Activated naive CD8-positive, alpha-beta T cell treated with anti-CD3 and anti-CD28 coated beads, Interleukin-2, amount 50 U/mL, for 24 hours (primary cell): Measurements from ENCODE around the gene ANO10.

ENCODE experiments used
- ATAC-seq: fragments of 150-1000 bp; cut with Tn5 transposase; one replicate; pipeline ENCODE4 v1.10.0; 2021
- DNase-seq: peaks from one replicate; pipeline ENCODE4 v3.0.0; 2021
- H3K27ac Mint-ChIP-seq: one replicate; pipeline ENCODE4 v1.8.0; 2021; ENCODE audit warnings: mild to moderate bottlenecking, mixed read lengths
- H3K27me3 Mint-ChIP-seq: one replicate; pipeline ENCODE4 v1.8.0; 2021; ENCODE audit warnings: mixed read lengths
- H3K36me3 Mint-ChIP-seq: one replicate; pipeline ENCODE4 v1.8.0; 2021; ENCODE audit warnings: low read depth, mixed read lengths
- H3K4me1 Mint-ChIP-seq: one replicate; pipeline ENCODE4 v1.8.0; 2021; ENCODE audit warnings: mixed read lengths
- H3K4me3 Mint-ChIP-seq: one replicate; pipeline ENCODE4 v1.8.0; 2021; ENCODE audit warnings: mild to moderate bottlenecking, moderate library complexity, mixed read lengths
- H3K9me3 Mint-ChIP-seq: one replicate; pipeline ENCODE4 v1.8.0; 2021; ENCODE audit warnings: mixed read lengths

ANO10 gene

GRCh38 chr3:43353923-43354670, 267.7 kb downstream of the ANO10 start:
- DNase-seq (no peak), ATAC-seq (no peak)
- no peaks in the 10 kb centered on the region for H3K27me3 Mint-ChIP-seq
- no peak overlapping the region for H3K27ac Mint-ChIP-seq
- peaks cover 7% of the 10 kb centered on the region for H3K4me1 Mint-ChIP-seq
- H3K36me3 Mint-ChIP-seq = peaks cover 66% of the 10 kb centered on the region
- H3K4me3 Mint-ChIP-seq = no peak overlapping the region
- peaks cover 61% of the 10 kb centered on the region for H3K9me3 Mint-ChIP-seq

- ATAC-seq (no peak), DNase-seq (no peak)
- H3K4me1 Mint-ChIP-seq = peaks cover 15% of the 10 kb centered on the region
- H3K27me3 Mint-ChIP-seq = no peaks in the 10 kb centered on the region
- H3K9me3 Mint-ChIP-seq = peaks cover 61% of the 10 kb centered on the region
- no peak overlapping the region for H3K4me3 Mint-ChIP-seq
- no peak overlapping the region for H3K27ac Mint-ChIP-seq
- peaks cover 71% of the 10 kb centered on the region for H3K36me3 Mint-ChIP-seq
These were observed 268.4 kb downstream of the ANO10 start for GRCh38 chr3:43353393-43353792.

GRCh38 chr3:43349716-43350115, 272.1 kb downstream of the ANO10 start:
- Mint-ChIP-seq H3K27me3 (no peaks in the 10 kb centered on the region), H3K4me3 (no peak overlapping the region), H3K9me3 (peaks cover 35% of the 10 kb centered on the region), H3K36me3 (peaks cover 87% of the 10 kb centered on the region), H3K27ac (no peak overlapping the region), H3K4me1 (peaks cover 48% of the 10 kb centered on the region)
- no peak for ATAC-seq
- no peak for DNase-seq

- no peak overlapping the region for H3K27ac Mint-ChIP-seq
- H3K4me3 Mint-ChIP-seq = no peak overlapping the region
These were observed 272.8 kb downstream of the ANO10 start for GRCh38 chr3:43348852-43349574.

GRCh38 chr3:43348350-43348749, 273.5 kb downstream of the ANO10 start:
- DNase-seq (no peak), ATAC-seq (no peak)
- H3K27me3 Mint-ChIP-seq = no peaks in the 10 kb centered on the region
- H3K4me3 Mint-ChIP-seq = no peak overlapping the region
- peaks cover 21% of the 10 kb centered on the region for H3K9me3 Mint-ChIP-seq
- H3K27ac Mint-ChIP-seq = no peak overlapping the region
- H3K36me3 Mint-ChIP-seq = peaks cover 86% of the 10 kb centered on the region
- H3K4me1 Mint-ChIP-seq = peaks cover 60% of the 10 kb centered on the region

More at GRCh38 chr3:43348852-43349574, 272.8 kb downstream of the ANO10 start:
- ATAC-seq (no peak), DNase-seq (no peak)
- H3K9me3 Mint-ChIP-seq = peaks cover 28% of the 10 kb centered on the region
- H3K36me3 Mint-ChIP-seq = peaks cover 86% of the 10 kb centered on the region
- H3K27me3 Mint-ChIP-seq = no peaks in the 10 kb centered on the region
- H3K4me1 Mint-ChIP-seq = peaks cover 54% of the 10 kb centered on the region

GRCh38 chr3:43347774-43348173, 274.0 kb downstream of the ANO10 start:
- Mint-ChIP-seq H3K4me1 (peaks cover 66% of the 10 kb centered on the region), H3K27ac (peak overlapping the region; percentile 86), H3K36me3 (peaks cover 87% of the 10 kb centered on the region), H3K27me3 (no peaks in the 10 kb centered on the region), H3K4me3 (peak overlapping the region; percentile 51), H3K9me3 (peaks cover 18% of the 10 kb centered on the region)
- DNase-seq (no peak), ATAC-seq (no peak)

GRCh38 chr3:43346978-43347749, 274.6 kb downstream of the ANO10 start:
- peaks cover 88% of the 10 kb centered on the region for H3K36me3 Mint-ChIP-seq
- peaks cover 12% of the 10 kb centered on the region for H3K9me3 Mint-ChIP-seq
- H3K27ac Mint-ChIP-seq = peak overlapping the region; percentile 86
- peak overlapping the region; percentile 51 for H3K4me3 Mint-ChIP-seq
- H3K4me1 Mint-ChIP-seq = peaks cover 72% of the 10 kb centered on the region
- H3K27me3 Mint-ChIP-seq = no peaks in the 10 kb centered on the region
- DNase-seq = peak; percentile 42
- ATAC-seq = peak; percentile 41

GRCh38 chr3:43345877-43346276, 275.9 kb downstream of the ANO10 start:
- Mint-ChIP-seq H3K4me1 (peaks cover 75% of the 10 kb centered on the region), H3K36me3 (peaks cover 82% of the 10 kb centered on the region), H3K9me3 (no peaks in the 10 kb centered on the region), H3K27ac (peak overlapping the region; percentile 86), H3K4me3 (no peak overlapping the region), H3K27me3 (no peaks in the 10 kb centered on the region)
- ATAC-seq = peak; percentile 92
- no peak for DNase-seq

GRCh38 chr3:43345246-43345645, 276.6 kb downstream of the ANO10 start:
- H3K27ac Mint-ChIP-seq = peak overlapping the region; percentile 86
- H3K9me3 Mint-ChIP-seq = peaks cover under 1% of the 10 kb centered on the region
- no peak for DNase-seq
- no peaks in the 10 kb centered on the region for H3K27me3 Mint-ChIP-seq
- no peak overlapping the region for H3K4me3 Mint-ChIP-seq
- peaks cover 82% of the 10 kb centered on the region for H3K36me3 Mint-ChIP-seq
- peaks cover 75% of the 10 kb centered on the region for H3K4me1 Mint-ChIP-seq
- ATAC-seq = no peak

- peaks cover 6% of the 10 kb centered on the region for H3K9me3 Mint-ChIP-seq
- no peaks in the 10 kb centered on the region for H3K27me3 Mint-ChIP-seq
- peaks cover 75% of the 10 kb centered on the region for H3K4me1 Mint-ChIP-seq
- H3K27ac Mint-ChIP-seq = no peak overlapping the region
- peaks cover 82% of the 10 kb centered on the region for H3K36me3 Mint-ChIP-seq
- no peak for ATAC-seq
- no peak for DNase-seq
- no peak overlapping the region for H3K4me3 Mint-ChIP-seq
These were observed 277.3 kb downstream of the ANO10 start for GRCh38 chr3:43344520-43344919.

GRCh38 chr3:43343815-43344214, 278.0 kb downstream of the ANO10 start:
- Mint-ChIP-seq H3K4me3 (no peak overlapping the region), H3K27ac (peak overlapping the region; percentile 68), H3K27me3 (no peaks in the 10 kb centered on the region), H3K36me3 (peaks cover 84% of the 10 kb centered on the region), H3K9me3 (peaks cover 8% of the 10 kb centered on the region), H3K4me1 (peaks cover 70% of the 10 kb centered on the region)
- DNase-seq (no peak), ATAC-seq (no peak)

- DNase-seq (no peak), ATAC-seq (no peak)
- Mint-ChIP-seq H3K36me3 (peaks cover 84% of the 10 kb centered on the region), H3K4me1 (peaks cover 64% of the 10 kb centered on the region), H3K9me3 (peaks cover 14% of the 10 kb centered on the region), H3K27ac (peak overlapping the region; percentile 68), H3K27me3 (no peaks in the 10 kb centered on the region), H3K4me3 (no peak overlapping the region)
These were observed 278.6 kb downstream of the ANO10 start for GRCh38 chr3:43343185-43343584.

GRCh38 chr3:43341788-43342187, 280.0 kb downstream of the ANO10 start:
- H3K9me3 Mint-ChIP-seq = peaks cover 17% of the 10 kb centered on the region
- peaks cover 85% of the 10 kb centered on the region for H3K36me3 Mint-ChIP-seq
- DNase-seq (no peak), ATAC-seq (no peak)
- peaks cover 52% of the 10 kb centered on the region for H3K4me1 Mint-ChIP-seq
- no peak overlapping the region for H3K27ac Mint-ChIP-seq
- no peaks in the 10 kb centered on the region for H3K27me3 Mint-ChIP-seq
- no peak overlapping the region for H3K4me3 Mint-ChIP-seq

- H3K9me3 Mint-ChIP-seq = peaks cover 30% of the 10 kb centered on the region
- H3K4me3 Mint-ChIP-seq = no peak overlapping the region
These were observed 281.4 kb downstream of the ANO10 start for GRCh38 chr3:43340403-43340802.

More at GRCh38 chr3:43340403-43340802, 281.4 kb downstream of the ANO10 start:
- peaks cover 38% of the 10 kb centered on the region for H3K4me1 Mint-ChIP-seq
- DNase-seq = no peak
- ATAC-seq = no peak
- H3K36me3 Mint-ChIP-seq = peaks cover 89% of the 10 kb centered on the region
- no peak overlapping the region for H3K27ac Mint-ChIP-seq
- no peaks in the 10 kb centered on the region for H3K27me3 Mint-ChIP-seq
